SKM-1 treated with dmso at 0.1 percent for 144 hours (cell line): ENCODE results near the gene CNTFR.
A peak's percentile ranks its signal among the peaks of the same experiment; 100 is the strongest.

Experiments used
- DNase-seq: peaks from one replicate; lab custom pipeline; 2025; ENCODE audit not compliant: unreplicated experiment; lab: John Stamatoyannopoulos, UW

CNTFR gene

GRCh38 chr9:34620061-34620994 lies 30.8 kb upstream of the CNTFR start, which contains the start of gene DCTN3:
Gene DCTN3 (minus strand): TSS chr9:34620495. CDS start chr9:34620464, 31 bp downstream.
- peak; percentile 89 for DNase-seq

DNA sequence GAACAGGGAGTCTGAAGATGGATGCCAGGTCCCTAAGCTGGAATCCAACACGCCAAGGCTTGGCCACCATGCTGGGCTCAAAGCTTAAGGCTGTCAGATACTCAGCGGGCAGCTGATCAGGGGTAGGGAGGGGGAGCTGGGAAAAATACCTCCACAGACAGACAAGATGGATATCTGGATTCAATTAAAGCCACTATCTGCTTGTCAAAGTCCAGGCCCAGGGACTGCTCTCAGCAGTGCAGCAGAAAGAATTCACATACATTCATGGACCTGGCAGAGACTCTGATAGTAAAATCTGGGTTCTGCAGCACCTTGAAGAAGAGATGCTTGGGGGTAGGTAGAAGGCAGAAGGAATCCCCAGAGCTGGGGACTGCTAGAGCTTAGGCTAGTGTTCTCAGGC lies 25.6 kb upstream of the CNTFR start:
- no peak for DNase-seq

- DNase-seq = peak; percentile 76
Observed at GRCh38 chr9:34612788-34613390, 23.4 kb upstream of the CNTFR start.

- peak; percentile 71 for DNase-seq
Observed at GRCh38 chr9:34611811-34612787, 22.6 kb upstream of the CNTFR start, which contains the start of gene RPP25L. Gene RPP25L (minus strand): TSS chr9:34612097. CDS start chr9:34611296, 801 bp downstream.

DNA sequence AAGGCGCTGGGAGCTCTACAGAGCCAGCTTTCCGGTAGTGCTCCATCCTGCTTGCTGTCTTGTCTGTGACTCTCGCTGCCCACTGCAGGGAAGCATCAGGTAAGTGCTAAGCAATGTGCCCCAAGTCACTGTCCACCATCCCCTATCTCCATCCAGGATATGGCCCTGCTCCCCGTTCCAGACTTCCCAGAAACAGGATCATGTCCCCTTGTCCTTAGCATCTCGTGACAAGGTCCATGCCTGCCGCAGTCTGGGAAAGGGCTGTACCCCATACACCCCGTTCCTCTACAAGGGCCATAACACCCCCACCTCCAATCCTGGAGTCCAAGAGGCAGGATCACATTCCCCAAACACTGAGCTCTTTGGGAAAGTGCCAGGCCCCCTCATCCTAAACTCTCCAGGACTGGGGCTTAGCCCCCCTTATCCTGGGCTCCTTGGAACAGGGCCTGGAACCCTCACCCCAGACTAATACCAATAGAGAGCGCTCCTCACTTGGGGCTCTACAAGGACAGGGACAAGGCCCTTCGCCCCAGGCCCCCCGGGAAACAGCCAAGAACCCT lies 21.8 kb upstream of the CNTFR start:
- no peak for DNase-seq

DNA sequence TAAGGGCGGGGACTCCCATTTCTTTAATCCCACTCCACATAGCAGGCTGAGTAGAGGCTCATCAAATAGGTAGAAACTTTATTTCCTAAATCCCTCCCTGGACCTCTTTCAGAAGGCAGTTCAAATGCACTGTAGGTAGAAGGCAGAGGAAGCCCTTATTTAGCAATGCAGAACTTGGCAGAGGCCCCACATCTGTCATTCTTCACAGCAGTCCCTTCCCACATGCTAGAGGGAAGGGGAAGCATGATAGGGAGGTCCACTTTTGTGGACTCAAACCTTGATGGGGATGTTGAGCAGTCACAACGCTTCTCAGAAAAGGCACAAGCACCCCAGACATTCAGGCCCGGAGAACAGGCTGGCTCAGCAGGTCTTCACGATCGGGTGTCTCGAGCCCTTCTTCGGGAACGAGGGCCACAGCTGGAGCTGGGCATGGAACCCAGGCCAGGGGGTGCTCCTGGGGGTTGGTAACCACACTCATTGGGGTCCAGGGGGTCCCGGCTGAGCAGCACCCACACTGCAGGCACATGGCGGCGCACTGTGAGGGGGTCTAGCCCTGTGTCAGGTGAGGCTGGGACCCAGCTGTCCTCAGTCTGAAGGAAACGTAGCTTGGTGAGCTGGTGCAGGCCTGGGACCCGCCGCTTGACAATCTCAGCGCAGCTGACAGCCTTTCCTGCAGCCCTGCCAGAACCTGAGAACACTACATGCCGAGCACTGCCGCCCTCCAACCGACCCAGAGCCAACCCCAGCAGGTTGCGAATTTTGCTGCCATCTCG lies 21.1 kb upstream of the CNTFR start:
- DNase-seq = no peak

DNA sequence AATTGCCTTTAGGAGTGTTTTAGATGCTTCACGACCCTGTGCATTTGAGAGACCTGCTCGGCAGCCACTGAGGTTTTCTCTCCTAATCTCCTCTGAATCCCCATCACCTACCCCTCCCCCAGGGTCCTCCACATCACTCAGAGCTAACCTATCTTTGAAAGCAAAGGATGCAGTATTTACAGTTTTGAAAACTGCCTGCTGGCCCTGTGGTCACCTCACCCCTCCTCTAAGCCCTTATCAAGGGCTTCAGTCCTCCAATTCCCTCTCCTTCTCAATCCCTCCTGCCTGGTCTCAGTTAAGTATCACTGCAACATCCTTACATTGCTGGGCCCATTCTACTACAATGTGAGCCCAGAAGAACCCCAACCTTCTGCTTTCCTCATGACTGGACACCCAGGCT lies 17.8 kb upstream of the CNTFR start:
- no peak for DNase-seq

DNA sequence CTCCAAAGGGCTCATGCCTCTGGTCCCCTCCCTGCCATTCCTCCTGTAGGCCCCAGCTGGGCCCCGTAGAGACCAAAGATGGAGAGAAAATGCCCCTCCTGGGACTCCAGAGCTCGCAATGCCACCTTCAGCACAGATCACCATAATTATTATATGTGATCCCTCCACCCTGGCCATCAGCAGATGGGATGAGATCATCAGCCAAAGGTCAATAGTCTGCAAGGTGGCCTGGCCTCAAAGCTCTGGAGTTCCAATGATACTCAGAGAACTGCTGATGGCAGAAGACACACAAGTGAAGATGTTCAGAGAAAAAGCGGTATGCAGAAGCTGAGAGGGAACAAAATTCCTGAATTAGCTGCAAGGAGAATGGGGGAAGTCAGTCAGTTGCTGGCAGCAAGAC lies 17.4 kb upstream of the CNTFR start:
- no peak for DNase-seq

DNA sequence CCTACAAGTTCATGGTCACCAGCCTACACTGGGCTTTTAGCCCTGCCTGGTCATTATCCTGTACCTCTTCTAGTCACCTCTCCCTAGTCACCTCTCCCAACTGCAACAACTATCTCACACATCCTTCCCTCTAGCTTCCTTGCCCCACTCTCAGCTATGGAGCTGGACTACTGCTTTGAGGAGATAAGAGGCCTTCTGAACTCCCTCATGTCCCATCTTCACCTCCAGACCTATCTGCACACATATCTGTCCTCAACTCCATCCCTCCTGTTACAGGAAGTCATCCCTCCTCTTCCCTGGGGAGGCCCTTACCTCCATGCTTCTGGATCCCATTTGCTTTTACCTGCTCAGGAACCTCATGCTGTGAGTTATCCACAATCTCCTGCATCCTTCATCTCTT lies 16.7 kb upstream of the CNTFR start:
- DNase-seq = no peak

GRCh38 chr9:34603610-34604231 lies 14.2 kb upstream of the CNTFR start:
- peak; percentile 41 for DNase-seq

DNA sequence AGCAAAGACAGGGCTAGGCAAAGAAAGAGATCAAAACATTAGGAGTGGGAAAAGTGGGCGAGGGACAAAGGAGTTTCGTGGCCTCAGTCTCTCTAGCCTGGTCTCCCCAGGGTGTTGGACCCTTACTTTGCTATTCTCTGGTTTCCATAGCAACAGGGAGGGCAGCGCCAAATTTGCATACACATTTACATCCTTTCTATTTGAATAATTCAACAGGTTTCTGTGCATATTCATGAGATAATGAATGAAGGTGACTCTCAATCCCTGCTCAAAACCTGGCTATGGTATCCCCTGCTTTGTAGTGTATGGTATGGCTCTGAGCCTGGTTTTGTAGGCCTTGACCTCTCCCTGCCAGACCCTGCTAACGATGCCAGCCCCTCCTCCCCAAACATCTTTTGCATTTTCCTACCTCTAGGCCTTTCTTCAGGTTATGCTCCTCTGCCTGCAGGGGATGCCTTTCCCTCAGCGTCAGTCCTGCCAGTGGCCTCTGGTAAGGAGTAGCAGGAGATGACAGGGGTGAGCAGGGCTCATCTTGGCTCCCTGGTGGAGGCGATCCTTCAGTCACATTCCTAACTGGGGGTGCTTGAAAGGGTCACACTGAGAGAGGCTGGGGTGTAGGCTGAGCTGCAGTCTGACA lies 12.5 kb upstream of the CNTFR start:
- DNase-seq = no peak

DNA sequence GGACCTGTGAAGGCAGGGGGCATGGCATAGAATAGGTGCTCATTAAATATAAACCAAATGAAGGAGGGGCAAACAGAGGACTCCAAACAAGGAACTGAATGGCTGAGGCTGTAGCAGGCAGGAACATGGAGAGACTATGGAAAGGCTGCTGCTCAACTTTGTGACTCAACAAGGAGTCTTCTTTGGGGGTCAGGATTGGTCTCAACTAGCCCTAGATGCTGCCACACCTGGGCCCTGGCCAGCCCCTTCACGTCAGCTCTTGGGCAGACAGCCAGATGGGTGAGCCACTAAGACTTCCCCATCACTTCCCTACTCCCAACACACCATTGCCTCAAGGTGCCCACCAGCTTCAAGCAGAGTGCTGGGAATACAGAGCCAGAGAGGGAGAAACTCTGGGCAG lies 11.4 kb upstream of the CNTFR start:
- no peak for DNase-seq

DNA sequence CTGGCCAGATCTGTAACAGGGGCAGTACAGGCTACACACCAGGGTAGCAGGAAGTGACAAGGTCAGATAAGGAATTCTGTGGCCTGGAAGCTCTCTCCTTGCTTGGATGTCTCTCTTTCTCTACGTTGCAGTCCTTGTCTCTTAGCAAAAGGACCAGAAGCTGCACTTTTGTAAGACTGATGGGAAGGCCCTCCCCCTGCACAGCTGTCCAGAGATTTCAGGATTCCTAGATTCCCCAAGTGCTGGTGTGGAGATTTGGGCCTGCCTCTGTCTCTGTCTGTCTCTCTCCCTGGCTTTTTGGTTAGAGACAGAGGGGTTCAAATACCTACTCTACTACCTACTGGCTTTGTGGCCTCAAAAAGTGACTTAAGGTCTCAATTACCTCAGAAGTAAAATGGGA lies 10.0 kb upstream of the CNTFR start:
- no peak for DNase-seq

- no peak for DNase-seq
Observed at GRCh38 chr9:34594177-34594576, 4.7 kb upstream of the CNTFR start.

- DNase-seq = no peak
Observed at GRCh38 chr9:34592895-34593601, 3.5 kb upstream of the CNTFR start.

DNA sequence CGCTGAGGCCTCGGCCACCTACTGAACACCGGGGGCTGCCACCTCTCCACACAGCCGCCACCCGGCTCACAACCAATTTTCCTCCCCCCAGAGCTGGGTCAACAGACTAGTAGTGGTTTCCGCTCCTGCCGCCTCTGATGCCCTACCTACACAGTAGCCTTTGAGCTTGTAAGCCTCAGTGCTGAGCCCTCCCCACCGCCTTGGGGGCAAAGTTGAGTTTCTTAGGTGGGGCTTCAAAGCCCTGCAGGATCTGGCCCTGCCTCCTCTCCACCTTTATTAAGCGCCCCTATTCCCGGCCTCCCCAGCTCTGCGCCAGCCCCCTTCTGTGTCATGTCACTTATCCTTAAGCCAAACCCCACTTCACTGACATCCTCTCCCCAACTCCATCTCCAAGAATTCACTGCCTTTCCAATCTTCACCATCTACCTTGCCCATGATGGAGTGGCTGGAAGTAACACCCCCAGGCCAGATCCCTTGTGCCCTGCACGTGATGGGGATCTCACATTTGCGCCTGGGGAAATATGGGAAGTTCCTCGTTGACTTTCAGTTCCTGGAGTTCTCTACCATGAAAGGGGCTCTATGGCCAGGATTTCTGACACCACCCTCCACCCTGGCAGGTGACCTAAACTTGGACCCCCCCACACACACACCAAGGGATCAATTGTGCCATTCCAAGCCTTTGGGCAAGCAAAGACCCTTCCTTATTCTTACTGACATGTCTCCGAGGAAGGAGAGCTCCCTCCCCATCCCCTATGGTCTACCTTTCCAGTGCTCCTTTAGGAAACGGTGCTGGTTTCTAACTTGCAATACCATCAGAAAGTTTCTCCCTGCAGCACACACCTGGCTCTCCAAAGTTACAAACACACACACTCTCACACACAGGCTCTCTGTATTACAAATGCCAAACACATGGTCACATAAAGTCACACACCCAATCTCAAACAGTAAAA lies 2.7 kb upstream of the CNTFR start:
- DNase-seq = no peak

GRCh38 chr9:34591248-34591916 lies 1.9 kb upstream of the CNTFR start:
- peak; percentile 48 for DNase-seq
